HK-2 (cell line): Measurements from ENCODE around the gene RAVER1.
"Not testable (repeated sequence)": the region's sequence is repeated elsewhere in the genome, so short reads cannot be mapped to it uniquely, and the experiment has no call there.

Experiments used
- DNase-seq: peaks from one replicate; pipeline ENCODE4 v3.0.0-alpha.2; 2018; ENCODE audit not compliant: unreplicated experiment

The RAVER1 gene

DNA sequence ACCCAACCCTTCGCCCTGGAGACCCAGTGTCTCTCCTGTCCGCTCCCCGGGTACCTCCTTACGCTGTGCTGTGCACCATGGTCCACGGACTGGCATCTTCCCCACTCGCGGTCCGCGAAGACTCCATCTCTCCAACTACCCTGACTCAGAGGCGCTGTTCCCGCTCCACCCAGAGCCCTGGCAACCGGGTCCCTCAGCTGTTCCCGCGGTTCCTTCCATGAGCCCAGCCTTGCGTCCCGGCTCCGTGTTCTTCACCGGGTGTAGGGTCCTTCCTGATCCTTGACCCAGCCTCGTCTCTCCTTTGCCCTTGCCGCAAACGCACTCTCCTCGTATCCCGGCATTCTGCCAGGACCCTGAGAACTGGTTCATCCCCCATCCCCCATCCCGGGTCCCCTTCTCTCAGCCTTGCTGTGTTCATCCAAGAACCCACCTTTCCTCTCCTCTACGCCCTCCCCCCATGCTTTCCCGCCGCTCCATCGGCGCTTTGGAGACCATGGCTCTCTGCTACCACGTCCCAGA is 42.9 kb downstream of the RAVER1 start:
- DNase-seq = no peak

DNA sequence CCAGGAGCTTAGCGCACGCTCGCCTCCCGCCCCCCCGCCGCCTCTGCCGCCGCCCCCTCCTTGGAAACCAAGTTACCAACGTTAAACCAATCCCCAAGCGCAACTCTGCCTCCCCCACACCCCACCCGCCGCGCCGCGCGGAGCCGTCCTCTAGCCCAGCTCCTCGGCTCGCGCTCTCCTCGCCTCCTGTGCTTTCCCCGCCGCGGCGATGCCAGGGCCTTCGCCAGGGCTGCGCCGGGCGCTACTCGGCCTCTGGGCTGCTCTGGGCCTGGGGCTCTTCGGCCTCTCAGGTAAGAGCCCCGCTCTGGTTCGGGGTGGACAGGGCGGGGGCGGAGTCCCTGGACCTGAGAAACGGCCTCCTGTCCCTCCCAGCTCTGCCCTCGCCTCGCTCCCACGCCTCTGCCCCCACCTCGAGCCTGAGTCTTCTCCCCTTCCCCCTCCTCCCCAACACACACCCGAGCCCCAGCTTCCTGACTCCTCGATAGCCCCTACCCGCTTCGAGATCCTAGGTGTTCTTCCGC is 43.4 kb downstream of the RAVER1 start, which contains the start of gene ICAM5:
Gene ICAM5 (plus strand): TSS at position 117 of the 521 bp plus-strand sequence. CDS start 92 bp downstream, at position 209.
- peak; percentile 69 for DNase-seq

DNA sequence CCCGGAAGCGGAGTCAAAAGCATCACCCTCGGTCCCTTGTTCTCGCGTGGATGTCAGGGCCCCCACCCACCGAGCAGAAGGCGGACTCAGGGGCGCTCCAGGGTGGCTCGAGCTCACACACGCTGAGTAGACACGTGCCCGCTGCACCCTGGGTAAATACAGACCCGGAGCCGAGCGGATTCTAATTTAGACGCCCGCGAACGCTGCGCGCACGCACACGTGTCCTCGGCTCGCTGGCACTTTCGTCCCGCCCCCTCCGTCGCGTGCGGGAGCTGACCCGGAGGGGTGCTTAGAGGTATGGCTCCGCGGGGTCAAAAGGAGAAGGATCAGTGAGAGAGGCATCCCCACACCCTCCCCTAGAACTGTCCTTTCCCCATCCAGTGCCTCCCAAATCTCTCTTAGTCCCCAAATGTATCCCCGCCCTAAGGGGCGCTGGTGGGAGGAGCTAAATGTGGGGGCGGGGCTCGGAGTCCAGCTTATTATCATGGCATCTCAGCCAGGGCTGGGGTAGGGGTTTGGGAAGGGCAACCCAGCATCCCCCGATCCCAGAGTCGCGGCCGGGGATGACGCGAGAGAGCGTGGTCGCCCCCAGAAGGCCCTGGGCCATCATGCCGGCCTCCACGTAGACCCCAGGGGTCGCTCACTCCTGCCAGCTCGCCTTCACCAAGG is 44.0 kb downstream of the RAVER1 start:
- peak; percentile 74 for DNase-seq

DNA sequence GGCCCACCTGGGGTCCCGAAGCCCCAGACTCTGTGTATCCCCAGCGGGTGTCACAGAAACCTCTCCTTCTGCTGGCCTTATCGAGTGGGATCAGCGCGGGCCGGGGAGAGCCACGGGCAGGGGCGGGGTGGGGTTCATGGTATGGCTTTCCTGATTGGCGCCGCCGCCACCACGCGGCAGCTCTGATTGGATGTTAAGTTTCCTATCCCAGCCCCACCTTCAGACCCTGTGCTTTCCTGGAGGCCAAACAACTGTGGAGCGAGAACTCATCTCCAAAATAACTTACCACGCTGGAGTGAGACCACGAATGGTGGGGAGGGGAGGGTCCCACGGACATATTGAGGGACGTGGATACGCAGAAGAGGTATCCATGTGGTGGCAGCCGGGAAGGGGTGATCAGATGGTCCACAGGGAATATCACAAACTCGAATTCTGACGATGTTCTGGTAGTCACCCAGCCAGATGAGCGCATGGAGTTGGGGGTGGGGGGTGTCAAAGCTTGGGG is 44.6 kb downstream of the RAVER1 start:
- DNase-seq = peak; percentile 82

DNA sequence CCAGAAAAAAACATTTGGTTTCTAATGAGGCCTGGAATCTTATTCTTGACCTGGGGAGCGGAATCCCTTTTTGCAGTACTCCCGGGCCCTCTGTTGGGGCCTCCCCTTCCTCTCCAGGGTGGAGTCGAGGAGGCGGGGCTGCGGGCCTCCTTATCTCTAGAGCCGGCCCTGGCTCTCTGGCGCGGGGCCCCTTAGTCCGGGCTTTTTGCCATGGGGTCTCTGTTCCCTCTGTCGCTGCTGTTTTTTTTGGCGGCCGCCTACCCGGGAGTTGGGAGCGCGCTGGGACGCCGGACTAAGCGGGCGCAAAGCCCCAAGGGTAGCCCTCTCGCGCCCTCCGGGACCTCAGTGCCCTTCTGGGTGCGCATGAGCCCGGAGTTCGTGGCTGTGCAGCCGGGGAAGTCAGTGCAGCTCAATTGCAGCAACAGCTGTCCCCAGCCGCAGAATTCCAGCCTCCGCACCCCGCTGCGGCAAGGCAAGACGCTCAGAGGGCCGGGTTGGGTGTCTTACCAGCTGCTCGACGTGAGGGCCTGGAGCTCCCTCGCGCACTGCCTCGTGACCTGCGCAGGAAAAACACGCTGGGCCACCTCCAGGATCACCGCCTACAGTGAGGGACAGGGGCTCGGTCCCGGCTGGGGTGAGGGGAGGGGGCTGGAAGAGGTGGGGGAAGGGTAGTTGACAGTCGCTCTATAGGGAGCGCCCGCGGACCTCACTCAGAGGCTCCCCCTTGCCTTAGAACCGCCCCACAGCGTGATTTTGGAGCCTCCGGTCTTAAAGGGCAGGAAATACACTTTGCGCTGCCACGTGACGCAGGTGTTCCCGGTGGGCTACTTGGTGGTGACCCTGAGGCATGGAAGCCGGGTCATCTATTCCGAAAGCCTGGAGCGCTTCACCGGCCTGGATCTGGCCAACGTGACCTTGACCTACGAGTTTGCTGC is 46.3 kb downstream of the RAVER1 start, which contains the start of gene ICAM4:
Gene ICAM4 (plus strand): TSS at position 153 of the 935 bp plus-strand sequence. CDS start 58 bp downstream, at position 211.
- peak; percentile 34 for DNase-seq

DNA sequence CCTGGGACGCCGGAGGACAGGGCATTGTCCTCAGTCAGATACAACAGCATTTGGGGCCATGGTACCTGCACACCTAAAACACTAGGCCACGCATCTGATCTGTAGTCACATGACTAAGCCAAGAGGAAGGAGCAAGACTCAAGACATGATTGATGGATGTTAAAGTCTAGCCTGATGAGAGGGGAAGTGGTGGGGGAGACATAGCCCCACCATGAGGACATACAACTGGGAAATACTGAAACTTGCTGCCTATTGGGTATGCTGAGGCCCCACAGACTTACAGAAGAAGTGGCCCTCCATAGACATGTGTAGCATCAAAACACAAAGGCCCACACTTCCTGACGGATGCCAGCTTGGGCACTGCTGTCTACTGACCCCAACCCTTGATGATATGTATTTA is 47.9 kb downstream of the RAVER1 start:
- DNase-seq = no peak

DNA sequence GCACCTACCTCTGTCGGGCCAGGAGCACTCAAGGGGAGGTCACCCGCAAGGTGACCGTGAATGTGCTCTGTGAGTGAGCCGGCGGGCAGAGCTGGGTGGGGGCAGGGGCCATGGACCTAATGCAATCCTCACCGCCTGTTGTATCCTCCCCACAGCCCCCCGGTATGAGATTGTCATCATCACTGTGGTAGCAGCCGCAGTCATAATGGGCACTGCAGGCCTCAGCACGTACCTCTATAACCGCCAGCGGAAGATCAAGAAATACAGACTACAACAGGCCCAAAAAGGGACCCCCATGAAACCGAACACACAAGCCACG is 48.4 kb downstream of the RAVER1 start:
- no peak for DNase-seq

DNA sequence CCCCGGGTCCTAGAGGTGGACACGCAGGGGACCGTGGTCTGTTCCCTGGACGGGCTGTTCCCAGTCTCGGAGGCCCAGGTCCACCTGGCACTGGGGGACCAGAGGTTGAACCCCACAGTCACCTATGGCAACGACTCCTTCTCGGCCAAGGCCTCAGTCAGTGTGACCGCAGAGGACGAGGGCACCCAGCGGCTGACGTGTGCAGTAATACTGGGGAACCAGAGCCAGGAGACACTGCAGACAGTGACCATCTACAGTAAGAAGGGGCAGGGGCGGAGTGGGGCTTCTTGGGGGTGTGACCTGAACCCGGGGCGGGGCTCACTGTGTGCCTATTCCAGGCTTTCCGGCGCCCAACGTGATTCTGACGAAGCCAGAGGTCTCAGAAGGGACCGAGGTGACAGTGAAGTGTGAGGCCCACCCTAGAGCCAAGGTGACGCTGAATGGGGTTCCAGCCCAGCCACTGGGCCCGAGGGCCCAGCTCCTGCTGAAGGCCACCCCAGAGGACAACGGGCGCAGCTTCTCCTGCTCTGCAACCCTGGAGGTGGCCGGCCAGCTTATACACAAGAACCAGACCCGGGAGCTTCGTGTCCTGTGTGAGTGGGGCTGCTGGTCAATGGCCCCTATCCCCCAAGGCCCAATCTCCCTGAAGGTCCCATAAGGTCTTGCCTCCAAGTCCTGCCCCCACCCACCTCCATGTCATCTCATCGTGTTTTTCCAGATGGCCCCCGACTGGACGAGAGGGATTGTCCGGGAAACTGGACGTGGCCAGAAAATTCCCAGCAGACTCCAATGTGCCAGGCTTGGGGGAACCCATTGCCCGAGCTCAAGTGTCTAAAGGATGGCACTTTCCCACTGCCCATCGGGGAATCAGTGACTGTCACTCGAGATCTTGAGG is 49.0 kb downstream of the RAVER1 start:
- DNase-seq = no peak

DNA sequence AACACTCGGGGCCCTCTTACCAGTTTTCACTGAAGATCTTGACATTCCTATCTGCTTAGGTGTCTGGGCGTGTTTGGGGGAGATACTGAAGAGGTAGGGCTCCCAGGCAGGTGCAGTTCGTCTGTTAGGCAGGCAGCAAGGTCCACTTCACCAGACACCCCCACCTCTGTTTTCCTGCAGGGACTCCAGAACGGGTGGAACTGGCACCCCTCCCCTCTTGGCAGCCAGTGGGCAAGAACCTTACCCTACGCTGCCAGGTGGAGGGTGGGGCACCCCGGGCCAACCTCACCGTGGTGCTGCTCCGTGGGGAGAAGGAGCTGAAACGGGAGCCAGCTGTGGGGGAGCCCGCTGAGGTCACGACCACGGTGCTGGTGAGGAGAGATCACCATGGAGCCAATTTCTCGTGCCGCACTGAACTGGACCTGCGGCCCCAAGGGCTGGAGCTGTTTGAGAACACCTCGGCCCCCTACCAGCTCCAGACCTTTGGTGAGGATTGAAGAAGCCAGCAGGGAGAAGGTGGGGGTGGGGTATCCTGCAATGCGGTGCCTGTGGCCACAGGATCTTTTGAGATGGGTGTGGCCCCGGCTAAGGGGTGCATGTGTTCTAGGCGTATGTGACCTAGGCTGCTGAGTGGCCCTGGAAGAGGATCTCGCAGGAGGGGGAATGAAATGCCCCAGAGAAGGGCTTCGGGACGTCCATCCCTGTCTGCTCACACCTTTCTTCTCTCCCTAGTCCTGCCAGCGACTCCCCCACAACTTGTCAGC is 49.8 kb downstream of the RAVER1 start:
- no peak for DNase-seq

DNA sequence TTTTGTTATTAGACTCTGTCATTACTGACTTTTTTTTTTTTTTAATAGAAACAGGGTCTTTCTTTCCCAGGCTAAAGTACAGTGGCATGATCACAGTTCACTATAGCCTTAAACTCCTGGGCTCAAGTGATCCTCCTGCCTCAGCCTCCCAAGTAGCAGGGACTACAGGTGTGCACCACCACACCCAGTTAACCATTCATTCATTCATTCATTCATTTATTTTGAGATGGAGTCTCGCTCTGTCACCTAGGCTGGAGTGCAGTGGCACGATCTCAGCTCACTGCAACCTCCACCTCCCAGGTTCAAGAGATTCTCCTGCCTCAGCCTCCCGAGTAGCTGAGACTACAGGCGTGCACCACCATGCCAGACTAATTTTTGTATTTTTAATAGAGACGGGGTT is 51.3 kb downstream of the RAVER1 start:
- not testable (repeated sequence) for DNase-seq

DNA sequence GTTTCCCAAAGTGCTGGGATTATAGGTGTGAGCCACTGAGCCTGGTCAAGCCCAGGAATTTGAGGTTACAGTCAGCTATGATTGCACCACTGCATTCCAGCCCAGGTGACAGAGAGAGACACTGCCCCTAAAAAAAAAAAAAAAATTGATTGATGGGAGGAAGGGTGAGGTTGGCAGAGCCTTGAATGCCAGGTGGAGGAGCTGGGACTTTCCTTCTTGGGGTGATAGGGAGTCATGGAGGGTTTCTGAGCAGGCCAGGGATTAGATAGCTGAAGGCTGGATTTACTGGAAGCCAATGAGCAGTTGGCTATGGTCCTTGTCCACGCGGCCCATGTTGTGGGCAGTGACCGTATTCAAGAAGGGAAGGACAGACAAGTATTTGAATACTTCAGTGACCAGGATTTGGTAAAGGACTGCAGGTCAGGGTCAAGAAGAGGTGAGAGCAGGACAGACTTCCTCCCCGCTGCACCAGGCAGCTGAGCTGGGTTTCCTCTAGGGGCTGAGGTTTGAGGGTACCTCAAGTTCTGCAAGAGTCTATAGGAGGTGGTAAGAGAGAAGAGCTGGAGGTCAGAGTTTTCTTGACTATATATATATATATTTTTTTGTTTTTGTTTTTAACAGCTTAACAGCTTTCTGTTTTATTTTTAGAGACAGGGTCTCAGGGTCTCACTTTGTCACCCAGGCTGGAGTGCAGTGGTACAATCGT is 53.4 kb downstream of the RAVER1 start:
- DNase-seq = no peak

DNA sequence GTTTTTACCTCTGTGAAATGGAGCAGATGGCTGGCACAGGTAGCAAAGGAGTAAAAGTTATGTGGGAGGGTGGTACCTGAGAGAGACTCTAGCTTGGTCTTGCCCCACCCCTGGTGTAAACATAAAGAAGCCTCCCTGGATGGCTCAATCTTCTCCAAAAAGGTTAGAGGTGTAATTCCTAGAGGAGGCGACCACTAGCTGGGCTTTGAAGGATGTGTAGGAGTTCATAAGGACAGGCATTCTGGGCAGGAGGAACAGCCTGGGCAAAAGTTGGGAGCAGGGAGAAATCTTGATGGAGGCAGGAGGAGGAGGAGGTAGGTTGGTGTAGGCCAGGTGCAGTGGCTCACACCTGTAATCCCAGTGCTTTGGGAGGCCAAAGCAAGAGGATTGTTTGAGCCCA is 54.4 kb downstream of the RAVER1 start:
- no peak for DNase-seq

DNA sequence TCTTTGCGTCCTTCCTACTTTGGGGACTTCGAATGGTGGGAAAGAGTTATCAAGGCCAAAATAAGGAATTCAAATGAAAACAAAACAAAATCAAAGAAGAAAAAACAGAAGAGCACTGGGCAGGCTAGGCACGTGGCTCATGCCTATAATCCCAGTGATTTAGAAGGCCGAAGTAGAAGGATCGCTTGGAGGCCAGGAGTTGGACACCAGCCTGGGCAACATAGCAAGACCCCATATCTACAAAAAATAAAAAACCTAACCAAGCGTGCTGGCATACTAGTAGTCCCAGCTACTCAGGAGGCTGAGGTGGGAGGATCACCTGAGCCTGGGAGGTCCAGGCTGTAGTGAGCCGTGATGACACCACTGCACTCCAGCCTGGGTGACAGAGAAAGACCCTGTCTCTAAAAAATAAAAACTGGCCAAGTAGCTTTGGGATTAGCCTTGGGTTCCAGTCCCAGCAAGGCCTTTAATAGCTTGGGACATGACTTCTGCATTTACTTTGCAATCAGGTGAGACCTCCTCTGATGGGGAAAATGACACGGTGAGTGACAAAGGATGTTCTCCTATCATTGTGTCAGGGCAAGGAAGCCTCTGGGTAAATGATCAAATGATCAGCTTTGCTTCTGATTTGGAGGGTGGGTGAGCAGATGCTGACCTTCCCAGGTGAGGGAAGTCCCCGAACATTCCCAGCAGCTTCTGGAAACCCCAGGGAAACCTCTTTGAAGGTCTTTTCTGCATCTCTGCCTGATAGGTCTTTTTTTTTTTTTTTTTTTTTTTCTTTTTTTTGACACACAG is 55.3 kb downstream of the RAVER1 start:
- no peak for DNase-seq

DNA sequence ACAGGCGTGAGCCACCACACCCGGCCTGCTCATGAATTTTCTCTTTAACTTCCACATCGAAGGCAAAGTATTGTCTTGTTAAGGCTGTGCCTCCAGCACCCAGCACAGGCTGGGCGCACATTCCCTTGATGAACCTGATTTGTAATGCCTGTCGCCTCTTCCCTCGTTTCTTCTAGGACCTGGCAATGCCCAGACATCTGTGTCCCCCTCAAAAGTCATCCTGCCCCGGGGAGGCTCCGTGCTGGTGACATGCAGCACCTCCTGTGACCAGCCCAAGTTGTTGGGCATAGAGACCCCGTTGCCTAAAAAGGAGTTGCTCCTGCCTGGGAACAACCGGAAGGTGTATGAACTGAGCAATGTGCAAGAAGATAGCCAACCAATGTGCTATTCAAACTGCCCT is 58.7 kb downstream of the RAVER1 start:
- no peak for DNase-seq

DNA sequence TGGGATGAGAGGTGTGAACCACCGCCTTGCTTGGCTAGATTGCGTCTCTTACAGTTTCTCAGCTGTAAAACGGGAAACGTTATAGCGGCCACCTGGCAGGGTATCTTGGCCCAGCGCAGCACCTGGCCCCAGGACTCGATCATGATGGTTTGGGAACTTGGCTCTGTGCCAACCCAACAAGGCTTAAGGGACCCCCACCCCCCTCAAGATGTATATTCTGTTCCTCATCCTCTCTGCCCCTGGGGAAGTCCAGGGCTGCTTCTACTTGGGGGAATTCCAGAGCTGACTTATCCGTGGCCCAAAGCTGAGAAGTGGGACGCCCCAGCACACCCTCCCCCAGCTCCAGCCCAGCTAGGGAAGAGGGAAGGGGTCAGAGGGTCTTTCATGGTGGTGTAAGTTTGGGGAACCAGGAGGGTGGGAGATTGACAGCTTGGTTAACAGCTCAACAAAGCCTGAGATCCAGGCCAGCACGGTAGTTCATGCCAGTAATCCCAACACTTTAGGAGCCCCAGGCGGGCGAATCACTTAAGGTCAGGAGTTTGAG is 61.7 kb downstream of the RAVER1 start:
- peak; percentile 47 for DNase-seq

DNA sequence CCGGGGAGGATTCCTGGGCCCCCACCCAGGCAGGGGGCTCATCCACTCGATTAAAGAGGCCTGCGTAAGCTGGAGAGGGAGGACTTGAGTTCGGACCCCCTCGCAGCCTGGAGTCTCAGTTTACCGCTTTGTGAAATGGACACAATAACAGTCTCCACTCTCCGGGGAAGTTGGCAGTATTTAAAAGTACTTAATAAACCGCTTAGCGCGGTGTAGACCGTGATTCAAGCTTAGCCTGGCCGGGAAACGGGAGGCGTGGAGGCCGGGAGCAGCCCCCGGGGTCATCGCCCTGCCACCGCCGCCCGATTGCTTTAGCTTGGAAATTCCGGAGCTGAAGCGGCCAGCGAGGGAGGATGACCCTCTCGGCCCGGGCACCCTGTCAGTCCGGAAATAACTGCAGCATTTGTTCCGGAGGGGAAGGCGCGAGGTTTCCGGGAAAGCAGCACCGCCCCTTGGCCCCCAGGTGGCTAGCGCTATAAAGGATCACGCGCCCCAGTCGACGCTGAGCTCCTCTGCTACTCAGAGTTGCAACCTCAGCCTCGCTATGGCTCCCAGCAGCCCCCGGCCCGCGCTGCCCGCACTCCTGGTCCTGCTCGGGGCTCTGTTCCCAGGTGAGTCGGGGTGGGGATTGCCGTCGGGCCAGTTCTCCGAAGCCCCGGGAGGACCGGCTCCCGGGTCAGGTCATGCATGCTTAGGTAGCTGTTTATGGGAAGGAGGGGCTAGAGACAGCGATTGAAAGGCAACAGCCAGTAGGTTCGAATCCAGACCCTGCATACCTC is 62.5 kb downstream of the RAVER1 start, which contains the start of gene ICAM1:
Gene ICAM1 (plus strand): TSS at position 505 of the 779 bp plus-strand sequence. CDS start 40 bp downstream, at position 545.
- DNase-seq = peak; percentile 93

DNA sequence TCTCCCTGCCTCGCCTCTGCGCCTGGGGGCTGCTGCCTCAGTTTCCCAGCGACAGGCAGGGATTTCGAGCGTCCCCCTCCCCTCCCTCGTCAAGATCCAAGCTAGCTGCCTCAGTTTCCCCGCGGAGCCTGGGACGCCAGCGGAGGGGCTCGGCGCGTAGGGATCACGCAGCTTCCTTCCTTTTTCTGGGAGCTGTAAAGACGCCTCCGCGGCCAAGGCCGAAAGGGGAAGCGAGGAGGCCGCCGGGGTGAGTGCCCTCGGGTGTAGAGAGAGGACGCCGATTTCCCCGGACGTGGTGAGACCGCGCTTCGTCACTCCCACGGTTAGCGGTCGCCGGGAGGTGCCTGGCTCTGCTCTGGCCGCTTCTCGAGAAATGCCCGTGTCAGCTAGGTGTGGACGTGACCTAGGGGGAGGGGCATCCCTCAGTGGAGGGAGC is 63.1 kb downstream of the RAVER1 start:
- peak; percentile 79 for DNase-seq
